Stimulated activated effector memory CD8-positive, alpha-beta T cell treated with anti-CD3 and anti-CD28 coated beads, Interleukin-12 subunit alpha, Interleukin-12 subunit beta, amount 100 ng/mL, for 72 hours (primary cell): ENCODE data around the gene C14orf132.

ENCODE experiments used
- ATAC-seq: fragments of 150-1000 bp; cut with Tn5 transposase; 2 replicates; pipeline ENCODE4 v1.10.0; 2021
- DNase-seq, 2 donors: peaks; one replicate each; pipeline ENCODE4 v3.0.0; 2021 to 2022; ENCODE audit warnings: low spot score in 2 of 2
- H3K27ac Mint-ChIP-seq: one replicate; pipeline ENCODE4 v1.8.0; 2022; ENCODE audit warnings: mild to moderate bottlenecking, mixed read lengths
- H3K36me3 Mint-ChIP-seq: one replicate; pipeline ENCODE4 v1.8.0; 2022; ENCODE audit warnings: mild to moderate bottlenecking, mixed read lengths
- H3K4me1 Mint-ChIP-seq: one replicate; pipeline ENCODE4 v1.8.0; 2022; ENCODE audit warnings: mixed read lengths
- H3K4me3 Mint-ChIP-seq: one replicate; pipeline ENCODE4 v1.8.0; 2022; ENCODE audit warnings: mild to moderate bottlenecking, mixed read lengths
- H3K9me3 Mint-ChIP-seq: one replicate; pipeline ENCODE4 v1.8.0; 2022; ENCODE audit warnings: mixed read lengths

Gene C14orf132

GRCh38 chr14:96140952-96141351 lies 101.8 kb downstream of the C14orf132 start:
- ATAC-seq (no peak), DNase-seq (no peak)
- Mint-ChIP-seq H3K9me3 (no peaks in the 10 kb centered on the region), H3K36me3 (no peaks in the 10 kb centered on the region), H3K4me1 (no peaks in the 10 kb centered on the region), H3K27ac (no peak overlapping the region), H3K4me3 (no peak overlapping the region)
